PC-3 (cell line): ENCODE measurements around the gene UBA7. TPM values are rescaled to one million over a fixed set of nuclear protein-coding genes. Genes with fewer than 3 reads are reported as not detected.

Source experiments
- ATAC-seq: fragments of 200-7000 bp; cut with Tn5 transposase; 2 replicates; pipeline ENCODE4 v1.9.1; 2020; ENCODE audit warnings: mild to moderate bottlenecking, moderate library complexity
- BruUV-seq: library from RNA; stranded (reverse); fragments of 400-500 nt; replicated peaks from 2 replicates; lab custom pipeline; 2021; lab: Mats Ljungman, UMichigan
- CTCF ChIA-PET: fragments of 300-600 bp; sonication (Branson Sonifier 250); formaldehyde crosslinking; loops from one replicate; lab custom pipeline; 2022; ENCODE audit warnings: antibody characterized with exemption; lab: Charles Lee
- POLR2A ChIA-PET: fragments of 300-600 bp; sonication (Branson Sonifier 250); formaldehyde crosslinking; loops from one replicate; lab custom pipeline; 2022; ENCODE audit warnings: antibody characterized with exemption; ENCODE audit not compliant: unreplicated experiment; lab: Charles Lee
- DNase-seq: peaks from one replicate; pipeline ENCODE4 v3.0.0-alpha.2; 2015
- H2AFZ ChIP-seq: fragments of 300-600 bp; sonication (generic); 2 replicates; pipeline ENCODE4 v1.6.0; 2016; ENCODE audit warnings: antibody characterized with exemption, low read length
- H3F3A ChIP-seq: fragments of 300-600 bp; sonication (generic); one replicate; pipeline ENCODE4 v1.6.0; 2017; ENCODE audit warnings: antibody characterized with exemption, low read length, control low read depth, mild to moderate bottlenecking; ENCODE audit not compliant: unreplicated experiment
- H3K27ac ChIP-seq: fragments of 300-600 bp; sonication (generic); 2 replicates; pipeline ENCODE4 v1.5.1; 2016; ENCODE audit warnings: mild to moderate bottlenecking, low read length
- H3K27me3 ChIP-seq: fragments of 300-600 bp; sonication (generic); 2 replicates; pipeline ENCODE4 v1.6.1; 2016; ENCODE audit warnings: low read length, mixed read lengths
- H3K36me3 ChIP-seq: fragments of 300-600 bp; sonication (generic); 2 replicates; pipeline ENCODE4 v1.6.1; 2016; ENCODE audit warnings: low read depth, mixed run types, low read length, mixed read lengths
- H3K4me1 ChIP-seq: fragments of 300-600 bp; sonication (generic); 2 replicates; pipeline ENCODE4 v1.5.1; 2016; ENCODE audit warnings: low read length; ENCODE audit not compliant: insufficient read depth
- H3K4me2 ChIP-seq: fragments of 300-600 bp; sonication (generic); 2 replicates; pipeline ENCODE4 v1.6.0; 2016; ENCODE audit warnings: low read length
- H3K4me3 ChIP-seq: fragments of 300-600 bp; sonication (generic); 2 replicates; pipeline ENCODE4 v1.5.1; 2016; ENCODE audit warnings: mild to moderate bottlenecking, low read length, mixed read lengths
- H3K79me2 ChIP-seq: fragments of 300-600 bp; sonication (generic); 2 replicates; pipeline ENCODE4 v1.6.1; 2017; ENCODE audit warnings: low read length, mixed read lengths
- H3K9ac ChIP-seq: fragments of 300-600 bp; sonication (generic); 2 replicates; pipeline ENCODE4 v1.6.0; 2016; ENCODE audit warnings: mild to moderate bottlenecking, low read length
- H3K9me2 ChIP-seq: fragments of 300-600 bp; sonication (generic); replicated peaks from 2 replicates; pipeline ENCODE4 v1.6.1; 2016; ENCODE audit warnings: mixed run types, low read length, mixed read lengths
- H3K9me3 ChIP-seq: fragments of 300-600 bp; sonication (generic); 2 replicates; pipeline ENCODE4 v1.6.1; 2016; ENCODE audit warnings: low read length, mixed read lengths
- H4K20me1 ChIP-seq: fragments of 300-600 bp; sonication (generic); 2 replicates; pipeline ENCODE4 v1.6.1; 2016; ENCODE audit warnings: low read length, mixed read lengths
- CTCF ChIP-seq: fragments of 300-600 bp; sonication (generic); conservative IDR thresholded peaks from 2 replicates; pipeline ENCODE4 v1.5.1; 2017; ENCODE audit warnings: antibody characterized with exemption, low read depth, mild to moderate bottlenecking, low read length
- EZH2 ChIP-seq: fragments of 300-600 bp; sonication (generic); IDR thresholded peaks from one replicate; pipeline ENCODE4 v1.6.1; 2017; ENCODE audit warnings: antibody characterized with exemption, mild to moderate bottlenecking, low read length; ENCODE audit not compliant: unreplicated experiment
- EZH2phosphoT487 ChIP-seq: fragments of 300-600 bp; sonication (generic); IDR thresholded peaks from 2 replicates; pipeline ENCODE4 v1.6.1; 2018; ENCODE audit warnings: mild to moderate bottlenecking, antibody characterized with exemption, low read length, borderline replicate concordance
- intact Hi-C: fragments of 100-400 bp; cut with micrococcal nuclease; formaldehyde crosslinking; loops from 2 replicates; pipeline ENCODE4 v1.9.0; 2023
- total RNA-seq: library from RNA; depleted of rRNA; stranded (reverse); fragments of >200 nt; gene quantifications from 2 replicates; pipeline ENCODE4 v1.2.3, GENCODE V29; 2014

Gene UBA7
- total RNA-seq, 1 experiment from 2014 or later = 3.6 TPM

DNA sequence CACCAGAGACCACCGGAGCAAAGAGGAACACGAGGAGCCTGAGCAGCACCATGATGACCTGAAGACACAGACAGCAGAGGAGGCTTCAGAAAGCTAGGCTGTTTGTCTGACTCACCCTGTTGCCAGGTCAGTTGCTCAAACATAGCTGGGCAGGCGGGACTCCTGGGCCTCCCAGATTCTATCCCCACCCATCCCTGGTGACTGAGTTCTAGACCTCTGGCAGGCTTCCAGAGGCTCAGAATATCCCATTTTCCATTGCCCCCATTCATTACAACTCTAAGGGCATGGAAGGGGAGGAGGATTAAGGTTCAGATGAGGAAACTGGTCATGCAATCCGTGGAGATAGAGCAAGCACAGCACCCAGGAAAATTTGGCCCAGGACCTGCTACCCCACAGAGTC lies 14.0 kb downstream of the UBA7 start, which contains the start of gene CDHR4:
Gene CDHR4 (minus strand): TSS at position 113 of the 400 bp plus-strand sequence. CDS start 61 bp downstream, at position 52.
- H3K27me3 ChIP-seq = no peaks in the 10 kb centered on the region
- H3K27ac ChIP-seq = peak within 1 kb of the TSS; percentile 7; the same call in 1 of the 2 replicates
- H3K9me3 ChIP-seq = no peaks in the 10 kb centered on the region
- CTCF ChIA-PET = interaction anchor here (0.5 to 0.8 kb wide), 2 partner anchors 106 to 110 kb away, joined by 3 to 5 read pairs; no protein-coding TSS in a partner anchor
- no peak within 1 kb of the TSS for H3K4me3 ChIP-seq
- no peaks in the 10 kb centered on the region for H3F3A ChIP-seq
- H4K20me1 ChIP-seq = no peaks in the 10 kb centered on the region
- DNase-seq (peak; percentile 83), ATAC-seq (peak; percentile 49)
- peaks cover 20% of the 10 kb centered on the region for H3K4me1 ChIP-seq
- H3K36me3 ChIP-seq = no peaks in the 10 kb centered on the region
- intact Hi-C loops = no loop called here
- POLR2A ChIA-PET = interaction anchor here (0.5 to 0.6 kb wide), 2 partner anchors 26 to 83 kb away, joined by 3 to 17 read pairs; no protein-coding TSS in a partner anchor
- TF ChIP-seq EZH2phosphoT487 (no peak), EZH2 (no peak), CTCF (no peak)
- no TSS peak for BruUV-seq
- H3K79me2 ChIP-seq = no peaks in the 10 kb centered on the region
- no peak within 1 kb of the TSS for H3K9ac ChIP-seq
- H3K4me2 ChIP-seq = 0 out of 2 replicates have a peak within 1 kb of the TSS, but pooled peaks have one; percentile 18
- H2AFZ ChIP-seq = 0 out of 2 replicates have a peak within 1 kb of the TSS, but pooled peaks have one; percentile 21
- no peaks in the 10 kb centered on the region for H3K9me2 ChIP-seq

DNA sequence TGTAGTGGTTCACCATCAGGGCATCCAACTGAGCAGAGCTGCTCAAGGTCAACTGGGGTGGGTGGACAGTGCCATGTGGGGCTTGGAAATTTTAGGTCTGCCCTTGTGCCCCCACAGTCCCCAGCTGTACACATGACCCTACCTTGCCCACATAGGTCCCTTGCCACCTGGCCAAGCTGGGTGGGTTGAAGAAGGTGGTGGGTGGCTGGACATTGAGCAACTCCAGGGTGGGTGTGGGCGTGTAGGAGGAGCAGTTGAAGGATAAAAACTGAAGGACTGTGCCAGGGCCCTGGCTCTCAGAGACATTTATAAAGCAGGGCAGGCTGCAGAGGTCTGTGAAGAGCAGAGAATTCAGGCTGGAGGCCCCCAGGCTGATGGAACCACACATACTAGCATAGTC lies 14.6 kb downstream of the UBA7 start:
- Histone ChIP-seq H3K79me2 (no peaks in the 10 kb centered on the region), H3K36me3 (no peaks in the 10 kb centered on the region), H3F3A (no peaks in the 10 kb centered on the region), H3K4me3 (no peak overlapping the region), H4K20me1 (no peaks in the 10 kb centered on the region), H3K9me2 (no peaks in the 10 kb centered on the region), H3K27ac (no peak overlapping the region; the same call in 1 of the 2 replicates), H3K9ac (no peak overlapping the region), H3K4me1 (peaks cover 19% of the 10 kb centered on the region), H2AFZ (no peak overlapping the region), H3K27me3 (no peaks in the 10 kb centered on the region), H3K9me3 (no peaks in the 10 kb centered on the region), H3K4me2 (no peak overlapping the region)
- DNase-seq (no peak), ATAC-seq (no peak)
- intact Hi-C loops = no loop called here
- ChIA-PET CTCF (interaction anchor here (0.5 to 0.8 kb wide), 3 partner anchors 101 to 110 kb away, joined by 3 to 5 read pairs (median 3); no protein-coding TSS in a partner anchor), POLR2A (no interaction called here)
- BruUV-seq = no TSS peak
- TF ChIP-seq EZH2 = no peak
- TF ChIP-seq CTCF = no peak
- no peak for TF ChIP-seq EZH2phosphoT487
